Neural progenitor cell (in vitro differentiated cells): ENCODE data around the gene ADH1B. TPM values are rescaled to one million over a fixed set of nuclear protein-coding genes. Genes with fewer than 3 reads are reported as not detected.

ENCODE experiments used
- DNase-seq: peaks from one replicate; pipeline ENCODE4 v3.0.0-alpha.2; 2016; ENCODE audit warnings: low spot score
- H2AFZ ChIP-seq: fragments of 200-600 bp; sonication (generic); replicated peaks from 2 replicates; pipeline ENCODE4 v1.6.1; 2016; ENCODE audit warnings: antibody characterized with exemption
- H3F3A ChIP-seq: fragments of 200-600 bp; sonication (generic); 2 replicates; pipeline ENCODE4 v1.6.1; 2016; ENCODE audit warnings: antibody characterized with exemption, low read depth
- H3K27ac ChIP-seq: fragments of 200-600 bp; sonication (generic); 2 replicates; pipeline ENCODE4 v1.5.1; 2016; ENCODE audit warnings: mild to moderate bottlenecking
- H3K27me3 ChIP-seq: fragments of 200-600 bp; sonication (generic); 2 replicates; pipeline ENCODE4 v1.6.1; 2016; ENCODE audit warnings: mild to moderate bottlenecking, moderate library complexity
- H3K36me3 ChIP-seq: fragments of 200-600 bp; sonication (generic); 2 replicates; pipeline ENCODE4 v1.5.1; 2016
- H3K4me1 ChIP-seq: fragments of 200-600 bp; sonication (generic); 2 replicates; pipeline ENCODE4 v1.6.1; 2016; ENCODE audit warnings: mixed run types
- H3K4me2 ChIP-seq: fragments of 200-600 bp; sonication (generic); 2 replicates; pipeline ENCODE4 v1.6.1; 2016
- H3K4me3 ChIP-seq: fragments of 200-600 bp; sonication (generic); 2 replicates; pipeline ENCODE4 v1.5.1; 2016
- H3K79me2 ChIP-seq: fragments of 200-600 bp; sonication (generic); 2 replicates; pipeline ENCODE4 v1.6.1; 2016; ENCODE audit warnings: low read depth
- H3K9ac ChIP-seq: fragments of 200-600 bp; sonication (generic); 2 replicates; pipeline ENCODE4 v1.6.1; 2016
- H3K9me3 ChIP-seq: fragments of 200-600 bp; sonication (generic); 2 replicates; pipeline ENCODE4 v1.5.1; 2016; ENCODE audit warnings: low read depth
- H4K20me1 ChIP-seq: fragments of 200-600 bp; sonication (generic); 2 replicates; pipeline ENCODE4 v1.6.1; 2016; ENCODE audit warnings: low read depth
- H3K27ac Mint-ChIP-seq: 3 replicates; pipeline ENCODE4 v1.8.0; 2021; ENCODE audit warnings: mixed read lengths
- H3K27me3 Mint-ChIP-seq: 2 replicates; pipeline ENCODE4 v1.8.0; 2022; ENCODE audit warnings: low read depth, mild to moderate bottlenecking, inconsistent platforms, moderate library complexity, mixed read lengths; ENCODE audit not compliant: insufficient read depth
- H3K36me3 Mint-ChIP-seq: 3 replicates; pipeline ENCODE4 v1.8.0; 2021; ENCODE audit warnings: mixed read lengths
- H3K4me1 Mint-ChIP-seq: 3 replicates; pipeline ENCODE4 v1.8.0; 2021; ENCODE audit warnings: mixed read lengths
- H3K4me3 Mint-ChIP-seq: 3 replicates; pipeline ENCODE4 v1.8.0; 2021; ENCODE audit warnings: mild to moderate bottlenecking, moderate library complexity, mixed read lengths
- H3K9me3 Mint-ChIP-seq: 3 replicates; pipeline ENCODE4 v1.8.0; 2020; ENCODE audit warnings: mixed read lengths
- CTCF ChIP-seq: fragments of 200-600 bp; sonication (generic); IDR thresholded peaks from 2 replicates; pipeline ENCODE4 v1.5.1; 2017; ENCODE audit warnings: antibody characterized with exemption, mild to moderate bottlenecking
- EZH2 ChIP-seq: fragments of 200-600 bp; sonication (generic); IDR thresholded peaks from 2 replicates; pipeline ENCODE4 v1.6.1; 2017; ENCODE audit warnings: antibody characterized with exemption, mild to moderate bottlenecking, moderate library complexity
- EZH2phosphoT487 ChIP-seq: fragments of 200-600 bp; sonication (generic); IDR thresholded peaks from 2 replicates; pipeline ENCODE4 v1.6.1; 2017; ENCODE audit warnings: antibody characterized with exemption
- total RNA-seq: library from RNA; depleted of rRNA; stranded (reverse); fragments of >200 nt; gene quantifications from 2 replicates; pipeline ENCODE4 v1.2.3, GENCODE V29; 2015; ENCODE audit warnings: low replicate concordance

The ADH1B gene
- total RNA-seq, 1 donor from 2014 or later: not detected

GRCh38 chr4:99314211-99314610, 7.0 kb downstream of the ADH1B start:
- Mint-ChIP-seq H3K27me3 (peaks cover 2% of the 10 kb centered on the region), H3K4me1 (peaks cover 5% of the 10 kb centered on the region), H3K36me3 (no peaks in the 10 kb centered on the region), H3K4me3 (no peak overlapping the region), H3K9me3 (no peaks in the 10 kb centered on the region), H3K27ac (no peak overlapping the region)
- Histone ChIP-seq H3K9me3 (no peaks in the 10 kb centered on the region), H3K4me1 (peaks cover 9% of the 10 kb centered on the region), H4K20me1 (no peaks in the 10 kb centered on the region), H2AFZ (no peak overlapping the region), H3K27me3 (no peaks in the 10 kb centered on the region), H3K4me3 (no peak overlapping the region), H3K9ac (no peak overlapping the region), H3K27ac (no peak overlapping the region), H3K79me2 (no peaks in the 10 kb centered on the region), H3K36me3 (no peaks in the 10 kb centered on the region), H3F3A (no peaks in the 10 kb centered on the region), H3K4me2 (no peak overlapping the region)
- no peak for DNase-seq
- TF ChIP-seq EZH2phosphoT487 (no peak), EZH2 (no peak), CTCF (no peak)

- no peak for DNase-seq
- Histone ChIP-seq H2AFZ (no peak overlapping the region), H4K20me1 (no peaks in the 10 kb centered on the region), H3K9ac (no peak overlapping the region), H3K4me3 (no peak overlapping the region), H3K4me2 (no peak overlapping the region), H3K4me1 (peaks cover 9% of the 10 kb centered on the region), H3K27ac (no peak overlapping the region), H3K27me3 (no peaks in the 10 kb centered on the region), H3F3A (no peaks in the 10 kb centered on the region), H3K79me2 (no peaks in the 10 kb centered on the region), H3K9me3 (no peaks in the 10 kb centered on the region), H3K36me3 (no peaks in the 10 kb centered on the region)
- Mint-ChIP-seq H3K9me3 (no peaks in the 10 kb centered on the region), H3K27ac (no peak overlapping the region), H3K4me1 (peaks cover 5% of the 10 kb centered on the region), H3K36me3 (no peaks in the 10 kb centered on the region), H3K4me3 (no peak overlapping the region), H3K27me3 (peaks cover 2% of the 10 kb centered on the region)
- TF ChIP-seq EZH2 (no peak), CTCF (no peak), EZH2phosphoT487 (no peak)
Measured at GRCh38 chr4:99310389-99310788, 10.8 kb downstream of the ADH1B start.

- no peaks in the 10 kb centered on the region for H3K36me3 Mint-ChIP-seq
- no peaks in the 10 kb centered on the region for H3K9me3 Mint-ChIP-seq
- peaks cover 9% of the 10 kb centered on the region for H3K4me1 ChIP-seq
Measured at GRCh38 chr4:99305638-99306400, 15.4 kb downstream of the ADH1B start.

More at GRCh38 chr4:99305638-99306400, 15.4 kb downstream of the ADH1B start:
- Mint-ChIP-seq H3K27ac (no peak overlapping the region), H3K4me3 (no peak overlapping the region), H3K27me3 (no peaks in the 10 kb centered on the region), H3K4me1 (peaks cover 3% of the 10 kb centered on the region)
- no peak overlapping the region for H3K4me3 ChIP-seq
- no peak overlapping the region for H3K4me2 ChIP-seq
- no peak overlapping the region for H3K9ac ChIP-seq
- H3K36me3 ChIP-seq: no peaks in the 10 kb centered on the region
- H3K27me3 ChIP-seq: no peaks in the 10 kb centered on the region
- no peaks in the 10 kb centered on the region for H3K9me3 ChIP-seq
- TF ChIP-seq CTCF (no peak), EZH2phosphoT487 (no peak), EZH2 (no peak)
- no peak for DNase-seq
- H2AFZ ChIP-seq: no peak overlapping the region
- no peak overlapping the region for H3K27ac ChIP-seq
- H3F3A ChIP-seq: no peaks in the 10 kb centered on the region
- no peaks in the 10 kb centered on the region for H3K79me2 ChIP-seq
- no peaks in the 10 kb centered on the region for H4K20me1 ChIP-seq
